T-helper 1 cell treated with Interleukin-12 subunit alpha and Interleukin-12 subunit beta and Interleukin-4 antibody, amounts not matched to agents 30 μg/mL and 1 μg/mL, for 36 hours (primary cell): ENCODE measurements around the gene VEZT.

ENCODE experiments used
- H3K27ac Mint-ChIP-seq: one replicate; pipeline ENCODE4 v1.8.0; 2021; ENCODE audit warnings: mild to moderate bottlenecking, mixed read lengths
- H3K27me3 Mint-ChIP-seq: one replicate; pipeline ENCODE4 v1.8.0; 2021; ENCODE audit warnings: low read depth, mixed read lengths
- H3K36me3 Mint-ChIP-seq: one replicate; pipeline ENCODE4 v1.8.0; 2021; ENCODE audit warnings: low read depth, mixed read lengths
- H3K4me1 Mint-ChIP-seq: one replicate; pipeline ENCODE4 v1.8.0; 2021; ENCODE audit warnings: low read depth, mixed read lengths
- H3K4me3 Mint-ChIP-seq: one replicate; pipeline ENCODE4 v1.8.0; 2021; ENCODE audit warnings: mild to moderate bottlenecking, moderate library complexity, mixed read lengths
- H3K9me3 Mint-ChIP-seq: one replicate; pipeline ENCODE4 v1.8.0; 2021; ENCODE audit warnings: mixed read lengths

The VEZT gene, protein sequence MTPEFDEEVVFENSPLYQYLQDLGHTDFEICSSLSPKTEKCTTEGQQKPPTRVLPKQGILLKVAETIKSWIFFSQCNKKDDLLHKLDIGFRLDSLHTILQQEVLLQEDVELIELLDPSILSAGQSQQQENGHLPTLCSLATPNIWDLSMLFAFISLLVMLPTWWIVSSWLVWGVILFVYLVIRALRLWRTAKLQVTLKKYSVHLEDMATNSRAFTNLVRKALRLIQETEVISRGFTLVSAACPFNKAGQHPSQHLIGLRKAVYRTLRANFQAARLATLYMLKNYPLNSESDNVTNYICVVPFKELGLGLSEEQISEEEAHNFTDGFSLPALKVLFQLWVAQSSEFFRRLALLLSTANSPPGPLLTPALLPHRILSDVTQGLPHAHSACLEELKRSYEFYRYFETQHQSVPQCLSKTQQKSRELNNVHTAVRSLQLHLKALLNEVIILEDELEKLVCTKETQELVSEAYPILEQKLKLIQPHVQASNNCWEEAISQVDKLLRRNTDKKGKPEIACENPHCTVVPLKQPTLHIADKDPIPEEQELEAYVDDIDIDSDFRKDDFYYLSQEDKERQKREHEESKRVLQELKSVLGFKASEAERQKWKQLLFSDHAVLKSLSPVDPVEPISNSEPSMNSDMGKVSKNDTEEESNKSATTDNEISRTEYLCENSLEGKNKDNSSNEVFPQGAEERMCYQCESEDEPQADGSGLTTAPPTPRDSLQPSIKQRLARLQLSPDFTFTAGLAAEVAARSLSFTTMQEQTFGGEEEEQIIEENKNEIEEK

DNA sequence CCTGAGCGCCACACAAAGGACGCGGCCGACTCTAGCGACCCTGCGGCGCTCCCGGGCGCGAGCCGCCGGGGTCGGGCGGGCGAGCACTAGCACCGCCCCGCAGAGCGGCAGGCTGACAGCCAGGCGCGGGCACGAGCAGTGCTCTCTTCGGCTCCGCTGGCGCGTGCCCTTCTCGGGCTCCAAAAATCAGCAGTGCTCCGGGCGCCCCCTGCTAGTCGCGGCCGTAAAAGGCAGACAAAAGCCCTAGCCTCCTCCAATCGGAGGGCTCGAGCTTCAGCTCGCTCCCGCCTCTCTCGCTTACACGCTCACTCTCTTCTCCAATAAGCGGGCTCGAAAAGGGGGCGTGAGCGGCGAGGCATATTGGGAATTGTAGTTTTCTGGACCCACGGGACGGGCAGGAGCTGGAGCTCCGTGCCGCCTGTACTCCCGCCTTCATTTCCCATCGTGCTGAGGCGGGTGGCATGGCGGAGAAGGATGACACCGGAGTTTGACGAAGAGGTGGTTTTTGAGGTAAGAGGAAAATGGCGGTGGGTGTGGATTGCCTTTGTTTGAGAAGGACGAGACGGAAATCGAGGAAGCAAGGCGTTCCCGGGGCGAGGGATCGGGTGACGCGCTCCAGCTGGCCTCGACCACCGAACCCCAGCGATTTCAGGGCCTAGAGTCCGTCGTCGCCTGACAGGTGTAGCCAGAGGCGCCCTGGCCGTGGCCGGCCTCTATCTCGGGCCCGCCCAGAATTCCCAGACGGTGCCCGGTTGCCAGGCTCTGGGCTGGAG, at the start of gene VEZT, which contains the start of gene FGD6:
VEZT (plus strand) TSS at position 431 of the 773 bp plus-strand sequence; CDS start at position 475, 44 bp downstream.
FGD6 (minus strand) TSS at position 91 of the 773 bp plus-strand sequence. CDS start 227 bp downstream, outside the sequence.
- peaks cover 28% of the 10 kb centered on the region for H3K4me1 Mint-ChIP-seq
- H3K4me3 Mint-ChIP-seq = peak within 1 kb of the TSS; percentile 97

DNA sequence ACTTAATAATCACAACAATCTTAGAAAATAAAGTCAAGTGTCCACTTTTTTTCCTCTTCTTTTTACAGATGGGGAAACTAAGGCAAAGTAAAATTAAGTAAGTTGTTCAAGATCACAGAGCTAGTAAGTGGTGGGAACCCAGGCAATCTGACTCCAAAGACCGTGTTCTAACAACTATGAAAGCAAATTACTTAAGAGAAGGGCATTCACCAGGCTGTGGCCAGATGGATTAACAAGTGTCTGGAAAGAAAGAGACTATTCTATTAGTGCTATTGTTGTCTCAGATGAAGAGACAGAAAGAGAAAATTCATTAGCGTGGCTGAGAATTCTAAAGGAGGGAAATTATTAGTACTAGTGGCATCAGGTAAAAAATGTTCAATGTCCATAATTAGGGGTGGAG, 48.9 kb upstream of the VEZT start:
- no peaks in the 10 kb centered on the region for H3K27me3 Mint-ChIP-seq

More for the DNA sequence above, at the start of gene VEZT, which contains the start of gene FGD6:
- Mint-ChIP-seq H3K36me3 (peaks cover 9% of the 10 kb centered on the region), H3K27ac (peak within 1 kb of the TSS; percentile 98), H3K9me3 (no peaks in the 10 kb centered on the region), H3K27me3 (peaks cover 21% of the 10 kb centered on the region)

DNA sequence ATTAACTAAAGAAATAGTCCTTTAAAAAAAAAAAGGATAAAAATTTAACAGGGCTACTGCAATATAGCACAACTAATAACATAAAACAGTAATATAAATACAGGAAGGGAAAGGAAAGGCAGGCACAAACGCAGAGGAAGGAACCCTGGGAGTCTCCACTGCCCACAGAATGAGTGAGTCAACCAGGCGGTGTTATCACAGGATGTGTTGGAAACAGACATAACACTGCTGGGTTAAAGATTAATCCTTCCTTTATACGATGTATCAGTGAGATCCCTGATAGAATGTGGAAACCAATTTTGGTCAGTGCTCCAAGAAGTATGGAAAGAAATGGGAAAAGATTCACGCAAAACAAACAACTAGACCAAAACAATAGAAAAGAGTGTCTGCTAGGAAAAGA, 48.2 kb upstream of the VEZT start:
- Mint-ChIP-seq H3K4me3 (no peak overlapping the region), H3K27ac (no peak overlapping the region), H3K9me3 (no peaks in the 10 kb centered on the region), H3K36me3 (no peaks in the 10 kb centered on the region), H3K27me3 (no peaks in the 10 kb centered on the region), H3K4me1 (no peaks in the 10 kb centered on the region)

More for the DNA sequence above, 48.9 kb upstream of the VEZT start:
- Mint-ChIP-seq H3K36me3 (no peaks in the 10 kb centered on the region), H3K4me3 (no peak overlapping the region), H3K27ac (no peak overlapping the region), H3K9me3 (no peaks in the 10 kb centered on the region), H3K4me1 (no peaks in the 10 kb centered on the region)

DNA sequence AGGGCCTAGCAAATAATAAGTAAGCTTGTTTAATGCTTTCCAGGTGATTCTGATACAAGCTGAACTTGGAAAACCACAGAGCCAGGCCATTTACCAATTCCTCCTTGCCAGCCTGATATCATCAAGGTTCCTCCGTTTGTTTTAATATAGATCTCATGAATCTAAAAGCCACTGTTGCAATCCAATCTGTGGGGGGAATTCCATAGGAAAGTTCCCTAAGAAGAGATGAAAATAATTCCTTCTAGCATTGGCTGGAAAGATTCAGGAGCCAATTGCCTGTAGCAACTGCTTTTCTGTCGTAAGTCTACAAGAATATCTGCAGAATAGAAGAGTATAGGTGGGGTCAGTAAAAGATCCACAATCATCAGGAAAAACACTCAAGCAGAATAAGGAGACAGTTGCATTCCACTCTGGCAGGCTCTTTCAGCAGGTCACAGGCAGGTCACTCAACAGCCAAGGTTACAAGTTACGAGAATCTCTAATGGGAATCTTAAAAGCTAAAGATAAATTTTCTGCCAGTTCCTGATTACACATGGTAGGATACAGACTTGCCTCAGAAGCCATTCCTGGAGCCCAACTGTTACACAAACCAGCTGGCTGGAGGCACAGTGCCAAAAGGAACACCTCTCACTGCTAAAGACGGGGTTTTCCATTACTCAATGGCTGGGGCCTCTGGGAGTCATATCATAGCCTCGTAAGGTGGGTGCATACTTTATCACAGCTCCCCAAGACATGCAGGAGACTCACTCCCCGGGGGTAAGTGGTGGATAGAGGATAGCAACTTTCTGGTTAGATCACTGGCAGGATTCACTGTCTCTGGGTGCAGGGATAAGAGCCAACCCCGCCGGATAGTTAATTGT, 44.0 kb upstream of the VEZT start:
- no peak overlapping the region for H3K4me3 Mint-ChIP-seq
- no peaks in the 10 kb centered on the region for H3K36me3 Mint-ChIP-seq
- no peaks in the 10 kb centered on the region for H3K9me3 Mint-ChIP-seq
- H3K27me3 Mint-ChIP-seq = no peaks in the 10 kb centered on the region
- no peaks in the 10 kb centered on the region for H3K4me1 Mint-ChIP-seq
- H3K27ac Mint-ChIP-seq = no peak overlapping the region

DNA sequence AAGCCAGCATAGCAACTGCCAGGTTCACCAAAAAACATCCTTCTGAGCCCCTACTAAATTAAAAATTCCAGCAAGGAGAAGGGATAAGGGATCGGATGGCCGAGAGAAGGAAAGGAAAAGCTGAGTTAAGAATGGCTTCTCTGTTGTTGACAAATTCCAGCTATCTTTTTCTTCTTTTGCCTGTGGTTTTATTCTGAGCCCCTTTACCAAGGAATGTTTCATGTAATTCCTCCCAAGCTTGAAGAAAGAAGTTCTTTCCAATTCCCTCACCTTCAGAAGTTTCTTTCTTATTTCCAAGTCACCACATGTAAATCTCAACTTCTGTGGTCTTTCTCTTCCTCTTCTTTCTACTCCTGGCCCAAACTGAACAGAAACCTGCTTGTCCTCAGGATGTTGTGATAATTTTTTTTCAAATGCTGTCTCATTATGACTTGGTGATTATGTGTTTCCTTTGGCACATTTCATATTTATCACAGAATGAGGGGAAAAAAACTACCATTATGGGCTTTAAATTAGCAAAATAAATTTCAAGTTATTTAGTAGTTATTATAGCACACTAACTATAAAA, 40.3 kb upstream of the VEZT start:
- Mint-ChIP-seq H3K9me3 (no peaks in the 10 kb centered on the region), H3K36me3 (no peaks in the 10 kb centered on the region), H3K4me1 (no peaks in the 10 kb centered on the region), H3K27me3 (no peaks in the 10 kb centered on the region), H3K27ac (no peak overlapping the region), H3K4me3 (no peak overlapping the region)

DNA sequence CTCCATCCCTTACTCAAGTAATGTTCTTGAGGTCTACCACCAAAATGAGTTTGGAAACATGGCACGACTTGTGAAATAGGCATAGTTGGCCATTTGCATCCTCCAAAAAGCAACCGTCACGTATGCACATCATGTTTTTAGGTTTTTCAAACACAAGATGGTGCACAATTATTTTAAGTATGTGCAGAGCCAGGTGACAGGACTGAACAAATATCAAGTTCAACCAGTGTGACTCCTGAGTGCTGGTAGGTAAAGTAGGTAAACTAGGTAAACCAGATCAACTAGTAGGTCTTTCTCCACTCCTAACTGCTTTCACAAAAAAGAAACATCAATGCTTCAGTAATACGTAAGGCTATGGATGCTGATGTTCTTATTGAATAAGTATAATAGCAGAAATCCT, 39.5 kb upstream of the VEZT start:
- H3K27ac Mint-ChIP-seq = no peak overlapping the region

DNA sequence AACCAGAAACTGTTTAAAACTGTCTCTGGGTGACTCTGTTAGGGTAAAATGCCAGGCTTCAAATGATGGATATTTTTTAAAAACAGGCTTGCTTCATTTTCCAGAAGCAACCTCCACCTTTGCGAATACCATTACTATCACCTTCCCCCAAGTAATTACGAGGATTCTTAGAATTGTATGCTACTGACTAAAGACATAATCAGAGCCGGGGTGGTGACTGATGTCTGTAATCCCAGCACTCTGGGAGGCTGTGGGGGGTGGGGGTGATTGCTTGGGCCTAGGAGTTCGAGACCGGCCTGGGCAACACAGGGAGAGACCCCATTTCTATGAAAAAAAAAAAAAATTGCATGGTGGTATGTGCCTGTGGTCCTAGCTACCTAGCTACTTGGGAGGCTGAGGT, 38.6 kb upstream of the VEZT start:
- Mint-ChIP-seq H3K4me3 (no peak overlapping the region), H3K27me3 (no peaks in the 10 kb centered on the region), H3K27ac (no peak overlapping the region), H3K4me1 (no peaks in the 10 kb centered on the region), H3K36me3 (no peaks in the 10 kb centered on the region), H3K9me3 (no peaks in the 10 kb centered on the region)

More for the DNA sequence above, 39.5 kb upstream of the VEZT start:
- no peak overlapping the region for H3K4me3 Mint-ChIP-seq
- no peaks in the 10 kb centered on the region for H3K4me1 Mint-ChIP-seq
- no peaks in the 10 kb centered on the region for H3K9me3 Mint-ChIP-seq
- no peaks in the 10 kb centered on the region for H3K27me3 Mint-ChIP-seq
- H3K36me3 Mint-ChIP-seq = no peaks in the 10 kb centered on the region

DNA sequence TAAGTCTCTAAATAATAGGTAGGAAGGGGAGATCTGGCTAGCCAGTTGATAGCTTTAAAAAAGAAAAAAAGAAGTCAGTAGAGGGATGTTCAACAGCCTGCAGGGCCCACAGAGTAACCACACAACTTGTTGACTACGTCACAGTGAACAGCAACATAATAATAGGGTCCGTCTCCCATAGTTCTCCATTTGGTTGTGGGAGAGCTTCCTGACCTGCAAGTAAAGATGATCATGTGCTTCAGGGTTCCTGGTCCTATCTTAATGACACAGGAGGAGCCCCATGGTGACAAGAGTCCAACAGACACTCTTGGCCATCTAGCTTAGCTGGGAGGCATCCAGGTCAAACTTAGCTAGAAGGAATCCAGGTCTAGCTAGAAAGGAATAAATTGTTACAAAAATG, 36.5 kb upstream of the VEZT start:
- Mint-ChIP-seq H3K9me3 (no peaks in the 10 kb centered on the region), H3K27ac (no peak overlapping the region), H3K4me3 (no peak overlapping the region)

DNA sequence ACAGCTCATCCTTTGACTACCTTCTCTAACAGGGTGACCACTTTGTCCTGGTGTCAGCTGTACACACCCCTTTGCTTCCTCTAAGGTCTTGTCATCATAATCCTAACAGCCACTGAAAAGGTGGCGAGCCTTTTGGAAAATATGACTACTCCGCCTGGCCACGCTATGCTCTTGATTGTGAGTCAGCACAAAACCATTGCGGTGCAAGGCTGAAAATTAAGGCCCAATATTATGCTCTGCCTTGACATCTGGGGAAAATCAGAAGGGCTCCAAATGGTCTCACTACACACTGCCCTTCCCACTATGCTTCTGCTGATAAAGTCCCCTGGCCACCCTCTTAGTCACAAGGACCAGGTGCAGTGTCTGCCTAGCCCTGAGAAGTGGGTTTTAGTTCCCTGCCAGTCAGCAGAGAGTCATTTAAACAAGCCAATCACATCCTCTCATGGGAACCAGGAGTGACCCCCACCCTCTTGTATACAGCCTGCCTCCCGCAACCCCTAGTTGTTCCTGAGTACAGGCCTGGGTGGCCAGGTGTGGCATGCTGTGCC, 34.7 kb upstream of the VEZT start:
- Mint-ChIP-seq H3K4me3 (no peak overlapping the region), H3K27me3 (no peaks in the 10 kb centered on the region), H3K9me3 (no peaks in the 10 kb centered on the region), H3K27ac (no peak overlapping the region), H3K4me1 (no peaks in the 10 kb centered on the region), H3K36me3 (no peaks in the 10 kb centered on the region)

More for the DNA sequence above, 36.5 kb upstream of the VEZT start:
- no peaks in the 10 kb centered on the region for H3K27me3 Mint-ChIP-seq
- no peaks in the 10 kb centered on the region for H3K4me1 Mint-ChIP-seq
- no peaks in the 10 kb centered on the region for H3K36me3 Mint-ChIP-seq

DNA sequence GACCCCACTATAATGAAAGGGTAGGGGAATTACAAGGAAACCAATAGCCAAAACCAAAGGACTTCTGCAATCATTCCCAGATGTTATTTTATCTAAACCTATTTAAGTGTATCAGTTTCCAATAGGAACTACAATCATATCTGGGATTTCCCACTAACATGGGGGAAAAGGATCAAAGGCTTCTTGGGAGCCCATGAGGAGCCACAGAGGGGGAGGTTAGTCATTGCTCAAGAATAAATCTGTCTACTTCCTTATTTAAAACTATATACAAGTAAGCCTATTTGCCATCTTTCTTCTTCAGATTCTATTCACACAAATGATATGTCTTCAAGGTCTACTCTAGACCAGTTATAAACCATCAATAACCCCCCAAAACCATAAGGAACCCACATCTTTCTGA, 33.5 kb upstream of the VEZT start:
- no peak overlapping the region for H3K4me3 Mint-ChIP-seq
- H3K27ac Mint-ChIP-seq = no peak overlapping the region
- H3K4me1 Mint-ChIP-seq = no peaks in the 10 kb centered on the region
- no peaks in the 10 kb centered on the region for H3K36me3 Mint-ChIP-seq
- no peaks in the 10 kb centered on the region for H3K9me3 Mint-ChIP-seq
- no peaks in the 10 kb centered on the region for H3K27me3 Mint-ChIP-seq

DNA sequence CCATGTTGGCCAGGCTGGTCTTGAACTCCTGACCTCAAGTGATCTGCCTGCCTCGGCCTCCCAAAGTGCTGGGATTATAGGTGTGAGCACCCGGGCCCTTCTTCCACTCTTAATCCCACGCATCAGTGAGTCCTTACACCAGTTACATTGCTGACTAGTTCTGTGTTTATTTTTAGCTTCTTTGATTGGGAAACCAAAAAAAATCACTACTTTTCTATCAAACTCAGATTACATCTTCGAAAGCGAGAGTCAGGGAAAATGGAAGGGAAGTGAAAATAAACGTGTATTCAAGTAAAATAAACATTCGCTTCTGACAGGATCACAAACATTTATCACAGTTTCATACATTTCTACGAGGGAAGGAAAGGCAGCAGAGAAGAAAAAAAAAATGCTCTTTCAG, 32.5 kb upstream of the VEZT start:
- no peaks in the 10 kb centered on the region for H3K36me3 Mint-ChIP-seq
- no peak overlapping the region for H3K27ac Mint-ChIP-seq
- H3K4me1 Mint-ChIP-seq = no peaks in the 10 kb centered on the region
- no peak overlapping the region for H3K4me3 Mint-ChIP-seq
- H3K27me3 Mint-ChIP-seq = no peaks in the 10 kb centered on the region
- no peaks in the 10 kb centered on the region for H3K9me3 Mint-ChIP-seq

DNA sequence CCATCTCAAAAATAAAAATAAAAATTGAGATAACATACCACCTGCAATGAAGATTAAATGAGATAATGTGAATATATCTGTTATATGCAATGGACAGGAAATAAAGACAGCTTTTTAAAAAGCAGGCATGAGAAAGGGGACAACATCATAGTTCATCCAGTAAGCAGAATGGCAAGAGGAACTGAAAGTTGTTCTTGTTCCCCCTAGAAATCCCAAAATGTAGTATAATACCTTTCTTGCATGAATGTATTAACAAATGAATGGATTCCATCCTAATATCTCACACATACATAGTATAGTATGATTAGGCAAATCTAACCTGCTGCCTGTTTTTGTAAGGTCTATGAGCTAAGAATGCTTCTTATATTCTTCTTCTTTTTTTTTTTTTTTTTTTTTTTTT, 31.8 kb upstream of the VEZT start:
- H3K27me3 Mint-ChIP-seq = no peaks in the 10 kb centered on the region
- H3K9me3 Mint-ChIP-seq = no peaks in the 10 kb centered on the region
- no peak overlapping the region for H3K4me3 Mint-ChIP-seq
- H3K4me1 Mint-ChIP-seq = no peaks in the 10 kb centered on the region
- H3K27ac Mint-ChIP-seq = no peak overlapping the region
- no peaks in the 10 kb centered on the region for H3K36me3 Mint-ChIP-seq

DNA sequence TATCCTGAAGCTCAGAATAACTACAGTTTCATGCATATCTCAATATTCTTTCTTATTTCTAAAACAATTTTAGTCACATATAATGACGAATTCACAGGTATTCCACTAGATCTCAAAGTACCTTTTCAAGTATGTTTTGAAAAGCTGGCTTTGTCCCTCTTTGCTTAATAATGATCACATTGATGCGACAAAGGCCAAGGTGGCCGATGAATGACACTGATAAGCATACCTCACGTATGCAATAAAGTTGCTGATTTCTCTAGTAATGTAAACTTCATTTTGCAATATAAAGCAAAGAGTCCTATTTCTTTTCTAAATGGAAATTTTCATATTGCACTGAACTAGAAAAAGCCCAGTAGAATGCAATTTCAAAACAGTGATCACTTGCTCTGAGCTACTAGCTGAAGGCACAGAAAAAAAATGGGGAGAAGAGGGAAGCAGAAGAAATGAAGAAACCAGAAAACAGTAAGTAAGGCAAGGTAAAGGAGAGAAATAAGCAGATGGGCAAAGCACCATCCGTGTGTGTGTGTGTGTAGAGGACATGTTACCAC, 29.7 kb upstream of the VEZT start:
- Mint-ChIP-seq H3K9me3 (no peaks in the 10 kb centered on the region), H3K27me3 (no peaks in the 10 kb centered on the region), H3K36me3 (no peaks in the 10 kb centered on the region), H3K27ac (no peak overlapping the region), H3K4me3 (no peak overlapping the region), H3K4me1 (no peaks in the 10 kb centered on the region)
